Karpas-422 (cell line): ENCODE measurements around the gene NMT1. TPM values are rescaled to one million over a fixed set of nuclear protein-coding genes. Genes with fewer than 3 reads are reported as not detected.

Experiments used
- DNase-seq: peaks from one replicate; pipeline ENCODE4 v3.0.0-alpha.2; 2015
- H2AFZ ChIP-seq: fragments of 200-600 bp; sonication (generic); 2 replicates; pipeline ENCODE4 v1.6.1; 2014; ENCODE audit warnings: antibody characterized with exemption, low read length, mixed read lengths
- H3K27ac ChIP-seq: fragments of 200-600 bp; sonication (generic); 2 replicates; pipeline ENCODE4 v1.5.1; 2014; ENCODE audit warnings: mild to moderate bottlenecking, low read length, moderate library complexity
- H3K27me3 ChIP-seq: fragments of 200-600 bp; sonication (generic); 2 replicates; pipeline ENCODE4 v1.6.1; 2014; ENCODE audit warnings: low read length, mixed read lengths
- H3K36me3 ChIP-seq: fragments of 200-600 bp; sonication (generic); 2 replicates; pipeline ENCODE4 v1.6.1; 2014; ENCODE audit warnings: low read length, mixed read lengths; ENCODE audit not compliant: insufficient read depth
- H3K4me1 ChIP-seq: fragments of 200-600 bp; sonication (generic); 2 replicates; pipeline ENCODE4 v1.6.1; 2014; ENCODE audit warnings: mild to moderate bottlenecking, low read length, mixed read lengths
- H3K4me2 ChIP-seq: fragments of 200-600 bp; sonication (generic); 2 replicates; pipeline ENCODE4 v1.6.1; 2014; ENCODE audit warnings: low read length, low read depth, mild to moderate bottlenecking; ENCODE audit not compliant: poor library complexity, severe bottlenecking
- H3K4me3 ChIP-seq: fragments of 200-600 bp; sonication (generic); 2 replicates; pipeline ENCODE4 v1.5.1; 2014; ENCODE audit warnings: mild to moderate bottlenecking, antibody characterized with exemption, low read length, mixed read lengths
- H3K79me2 ChIP-seq: fragments of 200-600 bp; sonication (generic); 2 replicates; pipeline ENCODE4 v1.6.1; 2014; ENCODE audit warnings: mild to moderate bottlenecking, low read length, mixed read lengths
- H3K9ac ChIP-seq: fragments of 200-600 bp; sonication (generic); 2 replicates; pipeline ENCODE4 v1.6.0; 2014; ENCODE audit warnings: low read length
- H3K9me2 ChIP-seq: fragments of 200-600 bp; sonication (generic), shearing (Covaris generic); replicated peaks from 2 replicates; pipeline ENCODE4 v1.6.0; 2014; ENCODE audit warnings: mild to moderate bottlenecking, low read length, moderate library complexity; ENCODE audit not compliant: insufficient read depth
- H3K9me3 ChIP-seq: fragments of 300-700, 200-600 bp; sonication (generic); 2 replicates; pipeline ENCODE4 v1.6.1; 2014; ENCODE audit warnings: low read length, mixed read lengths
- H4K20me1 ChIP-seq: fragments of 200-600 bp; sonication (generic); 2 replicates; pipeline ENCODE4 v1.6.1; 2014; ENCODE audit warnings: mild to moderate bottlenecking, antibody characterized with exemption, low read length, low read depth; ENCODE audit not compliant: insufficient read depth
- small RNA-seq: library from RNA; depleted of rRNA; stranded (forward); fragments of <200 nt; gene quantifications from one replicate; pipeline ENCODE3, GENCODE V24; 2014
- total RNA-seq: library from RNA; depleted of rRNA; stranded (reverse); fragments of >200 nt; shearing (Covaris generic); gene quantifications from 2 replicates; pipeline ENCODE4 v1.2.3, GENCODE V29; 2014; ENCODE audit warnings: low replicate concordance; rRNA removed

NMT1 gene
- total RNA-seq, 1 experiment from 2014 or later, result 48.5 TPM

DNA sequence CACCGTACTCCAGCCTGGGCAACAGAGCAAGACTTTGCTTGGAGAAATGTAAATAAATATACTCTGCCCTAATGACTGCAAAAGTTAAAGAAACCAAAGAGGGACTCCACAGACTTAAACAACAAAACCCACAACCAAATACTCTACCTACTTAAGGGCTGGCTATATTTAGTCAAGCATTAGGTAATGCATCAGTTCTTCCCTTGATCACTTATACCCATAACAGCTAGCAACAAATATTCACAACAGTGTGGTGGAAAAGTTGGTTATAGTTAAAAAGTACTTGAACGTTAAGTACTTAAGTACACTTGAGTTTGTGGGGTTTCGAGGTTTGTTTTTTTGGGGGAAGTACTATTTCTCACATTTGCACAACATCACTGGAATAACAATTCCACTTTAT lies 95.1 kb downstream of the NMT1 start:
- Histone ChIP-seq H3K4me1 (peaks cover 13% of the 10 kb centered on the region), H3K9me2 (no peaks in the 10 kb centered on the region), H3K4me2 (no peak overlapping the region), H3K36me3 (peaks cover 6% of the 10 kb centered on the region; the same call in 1 of the 2 replicates), H2AFZ (no peak overlapping the region), H4K20me1 (peaks cover 25% of the 10 kb centered on the region), H3K27me3 (no peaks in the 10 kb centered on the region), H3K27ac (no peak overlapping the region), H3K9me3 (no peaks in the 10 kb centered on the region), H3K4me3 (no peak overlapping the region), H3K79me2 (peaks cover 13% of the 10 kb centered on the region), H3K9ac (no peak overlapping the region)
- DNase-seq, result no peak

Small RNA genes within 50 kb of the gene (small RNA-seq; reads per million reads assigned to genes)
- gene MIR6784, result not detected
- gene RF00019, result not detected

Other genes with a start within 250 kb of the NMT1 start
- 0.07 and 0.86 TPM in 2 replicates for gene GJC1, start 231.0 kb upstream of the NMT1 start, total RNA-seq
- gene HIGD1B, start 213.4 kb upstream of the NMT1 start, total RNA-seq, result not detected in 2 replicates
- 80.2 and 97.5 TPM in 2 replicates for gene EFTUD2, start 161.9 kb upstream of the NMT1 start, total RNA-seq
- gene GFAP, start 145.8 kb upstream of the NMT1 start, total RNA-seq, result not detected in 2 replicates
- gene KIF18B, start 113.5 kb upstream of the NMT1 start, total RNA-seq, result 8.5 and 11.8 TPM in 2 replicates
- not detected in 2 replicates for gene C1QL1, start 93.0 kb upstream of the NMT1 start, total RNA-seq
- 29.4 and 29.8 TPM in 2 replicates for gene DCAKD, start 9.7 kb upstream of the NMT1 start, total RNA-seq
- 0.45 TPM in 1 of 2 replicates, not detected in the other for gene PLCD3, start 71.2 kb downstream of the NMT1 start, total RNA-seq
- 11.4 and 13.4 TPM in 2 replicates for gene ACBD4, start 74.4 kb downstream of the NMT1 start, total RNA-seq
- gene HEXIM1, start 87.2 kb downstream of the NMT1 start, total RNA-seq, result 3.5 and 3.7 TPM in 2 replicates
- gene HEXIM2, start 100.6 kb downstream of the NMT1 start, total RNA-seq, result 1.4 and 14.3 TPM in 2 replicates
- gene FMNL1, start 160.6 kb downstream of the NMT1 start, total RNA-seq, result not detected in 2 replicates
- not detected in 2 replicates for gene SPATA32, start 200.8 kb downstream of the NMT1 start, total RNA-seq